IMR-90 (cell line): ENCODE measurements around the gene KRT78. TPM values are rescaled to one million over a fixed set of nuclear protein-coding genes. Genes with fewer than 3 reads are reported as not detected.

ENCODE experiments used
- polyA plus RNA-seq, 3 experiments: library from polyadenylated mRNA; depleted of rRNA; stranded (reverse); fragments of >200 nt; gene quantifications; 2 replicates each; pipeline ENCODE4 v1.2.3, GENCODE V29; 2012; ENCODE audit warnings: low replicate concordance in 1 of 3
- total RNA-seq: library from RNA; depleted of rRNA; stranded (reverse); fragments of >200 nt; gene quantifications from 2 replicates; pipeline ENCODE4 v1.2.3, GENCODE V29; 2012; rRNA removed

The KRT78 gene
- total and polyA plus RNA-seq, 2 of the 4 experiments (the other 2 are of a cell fraction): not detected

Other genes with a start within 250 kb of the KRT78 start
- gene KRT72, start 247.5 kb downstream of the KRT78 start, total RNA-seq: not detected in 2 replicates
- not detected in 2 replicates for gene KRT72, start 247.5 kb downstream of the KRT78 start, polyA plus RNA-seq (2012; rRNA removed)
- not detected in 2 replicates for gene KRT73, start 230.4 kb downstream of the KRT78 start, total RNA-seq
- gene KRT73, start 230.4 kb downstream of the KRT78 start, polyA plus RNA-seq (2012; rRNA removed): not detected in 2 replicates
- gene KRT2, start 196.8 kb downstream of the KRT78 start, total RNA-seq: not detected in 2 replicates
- not detected in 2 replicates for gene KRT2, start 196.8 kb downstream of the KRT78 start, polyA plus RNA-seq (2012; rRNA removed)
- not detected in 2 replicates for gene KRT1, start 168.6 kb downstream of the KRT78 start, total RNA-seq
- not detected in 2 replicates for gene KRT1, start 168.6 kb downstream of the KRT78 start, polyA plus RNA-seq (2012; rRNA removed)
- not detected in 2 replicates for gene KRT77, start 145.5 kb downstream of the KRT78 start, total RNA-seq
- gene KRT77, start 145.5 kb downstream of the KRT78 start, polyA plus RNA-seq (2012; rRNA removed): not detected in 2 replicates
- gene KRT76, start 71.6 kb downstream of the KRT78 start, total RNA-seq: not detected in 2 replicates
- not detected in 2 replicates for gene KRT76, start 71.6 kb downstream of the KRT78 start, polyA plus RNA-seq (2012; rRNA removed)
- gene KRT3, start 52.9 kb downstream of the KRT78 start, total RNA-seq: not detected in 2 replicates
- gene KRT3, start 52.9 kb downstream of the KRT78 start, polyA plus RNA-seq (2012; rRNA removed): not detected in 2 replicates
- gene KRT4, start 34.9 kb downstream of the KRT78 start, total RNA-seq: under 0.01 TPM in 1 of 2 replicates, not detected in the other
- 0.03 and 0.07 TPM in 2 replicates for gene KRT4, start 34.9 kb downstream of the KRT78 start, polyA plus RNA-seq (2012; rRNA removed)
- under 0.01 TPM in 1 of 2 replicates, not detected in the other for gene KRT79, start 14.7 kb downstream of the KRT78 start, total RNA-seq
- 0.09 and 0.24 TPM in 2 replicates for gene KRT79, start 14.7 kb downstream of the KRT78 start, polyA plus RNA-seq (2012; rRNA removed)
- 10.9 and 14.2 TPM in 2 replicates for gene KRT8, start 56.1 kb upstream of the KRT78 start, total RNA-seq
- 38.6 and 39.3 TPM in 2 replicates for gene KRT8, start 56.1 kb upstream of the KRT78 start, polyA plus RNA-seq (2012; rRNA removed)
- 465 and 488 TPM in 2 replicates for gene KRT18, start 100.1 kb upstream of the KRT78 start, total RNA-seq
- 272 and 287 TPM in 2 replicates for gene KRT18, start 100.1 kb upstream of the KRT78 start, polyA plus RNA-seq (2012; rRNA removed)
- gene EIF4B, start 157.5 kb upstream of the KRT78 start, total RNA-seq: 671 and 1,144 TPM in 2 replicates
- gene EIF4B, start 157.5 kb upstream of the KRT78 start, polyA plus RNA-seq (2012; rRNA removed): 227 and 313 TPM in 2 replicates
- gene TNS2, start 201.1 kb upstream of the KRT78 start, total RNA-seq: 10.4 and 10.6 TPM in 2 replicates
- 67.2 and 68.0 TPM in 2 replicates for gene TNS2, start 201.1 kb upstream of the KRT78 start, polyA plus RNA-seq (2012; rRNA removed)
- gene SPRYD3, start 230.4 kb upstream of the KRT78 start, total RNA-seq: 21.7 and 25.6 TPM in 2 replicates
- 27.8 and 28.8 TPM in 2 replicates for gene SPRYD3, start 230.4 kb upstream of the KRT78 start, polyA plus RNA-seq (2012; rRNA removed)
- 124 and 140 TPM in 2 replicates for gene IGFBP6, start 248.7 kb upstream of the KRT78 start, total RNA-seq
- gene IGFBP6, start 248.7 kb upstream of the KRT78 start, polyA plus RNA-seq (2012; rRNA removed): 337 and 373 TPM in 2 replicates